Measurements from ENCODE around the gene SLC35E2B. TPM values are rescaled to one million over a fixed set of nuclear protein-coding genes. Genes with fewer than 3 reads are reported as not detected.
"Not testable (repeated sequence)": the region's sequence is repeated elsewhere in the genome, so short reads cannot be mapped to it uniquely, and the experiment has no call there.

The SLC35E2B gene
- total and polyA plus RNA-seq, 11 donors, result 12.2 to 29.2 (median 20.1) TPM

- peaks cover 0 to 21% (median 2%) of the 10 kb centered on the region in 12 donors for H3K4me1 ChIP-seq
- peak within 1 kb of the TSS; percentile 11 to 94 (median 84) for H3K27ac ChIP-seq
- 0% methylated on average over 1 to 59 of the region's 78 CpGs for WGBS, 4 donors
- H3K36me3 ChIP-seq, result peaks cover 0 to 39% (median 25%) of the 10 kb centered on the region in 9 donors
- H3K4me3 ChIP-seq, result peak within 1 kb of the TSS; percentile 56 to 74 (median 66)
- DNase-seq, result peak; percentile 96 to 99 (median 99)
- not testable (repeated sequence) for H3K9me3 ChIP-seq, H3K27me3 ChIP-seq
- intact Hi-C loops (cut with DNase I), result loop anchor here in 1 of 10 donors (5.0 kb wide), 1 partner anchor 67 kb away; the partner anchor contains the start of gene CDK11B
- ATAC-seq, result peak; percentile 96 to 97 (median 97)
- peak in 1 of 2 donors; percentile 71 for TF ChIP-seq POLR2A (IDR thresholded peaks at IDR 0.05)
- TF ChIP-seq, protein P1, sequence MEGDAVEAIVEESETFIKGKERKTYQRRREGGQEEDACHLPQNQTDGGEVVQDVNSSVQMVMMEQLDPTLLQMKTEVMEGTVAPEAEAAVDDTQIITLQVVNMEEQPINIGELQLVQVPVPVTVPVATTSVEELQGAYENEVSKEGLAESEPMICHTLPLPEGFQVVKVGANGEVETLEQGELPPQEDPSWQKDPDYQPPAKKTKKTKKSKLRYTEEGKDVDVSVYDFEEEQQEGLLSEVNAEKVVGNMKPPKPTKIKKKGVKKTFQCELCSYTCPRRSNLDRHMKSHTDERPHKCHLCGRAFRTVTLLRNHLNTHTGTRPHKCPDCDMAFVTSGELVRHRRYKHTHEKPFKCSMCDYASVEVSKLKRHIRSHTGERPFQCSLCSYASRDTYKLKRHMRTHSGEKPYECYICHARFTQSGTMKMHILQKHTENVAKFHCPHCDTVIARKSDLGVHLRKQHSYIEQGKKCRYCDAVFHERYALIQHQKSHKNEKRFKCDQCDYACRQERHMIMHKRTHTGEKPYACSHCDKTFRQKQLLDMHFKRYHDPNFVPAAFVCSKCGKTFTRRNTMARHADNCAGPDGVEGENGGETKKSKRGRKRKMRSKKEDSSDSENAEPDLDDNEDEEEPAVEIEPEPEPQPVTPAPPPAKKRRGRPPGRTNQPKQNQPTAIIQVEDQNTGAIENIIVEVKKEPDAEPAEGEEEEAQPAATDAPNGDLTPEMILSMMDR (IDR thresholded peaks at IDR 0.05), result peak; percentile 18 to 47 (median 35)
Observed at GRCh38 chr1:1724035-1724864, 31.7 kb upstream of the SLC35E2B start, which contains the start of gene CDK11A. Gene CDK11A, minus strand, starts transcription at chr1:1724357. Its CDS starts 1,539 bp downstream, at chr1:1722818.

DNA sequence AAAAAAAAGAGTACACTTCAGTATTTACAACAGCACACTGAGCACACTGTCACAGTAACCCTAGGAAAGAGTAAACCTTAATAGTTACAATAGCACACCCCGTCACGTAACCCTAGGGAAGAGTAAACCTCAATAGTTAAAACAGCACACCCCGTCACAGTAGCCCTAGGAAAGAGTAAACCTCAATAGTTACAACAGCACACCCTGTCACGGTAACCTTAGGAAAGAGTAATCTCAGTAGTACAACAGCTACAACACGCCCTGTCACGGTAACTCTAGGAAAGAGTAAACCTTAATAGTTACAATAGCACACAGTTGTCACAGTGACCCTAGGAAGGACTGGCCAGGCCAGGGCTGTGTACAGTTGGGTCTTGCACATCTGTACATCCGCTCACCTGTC lies 28.6 kb upstream of the SLC35E2B start:
- Histone ChIP-seq H3K36me3 (peaks cover 0 to 56% (median 36%) of the 10 kb centered on the region in 9 donors), H3K9me3 (no peaks in the 10 kb centered on the region), H3K27ac (no peak overlapping the region), H3K4me3 (no peak overlapping the region), H3K27me3 (no peaks in the 10 kb centered on the region), H3K4me1 (peaks cover 0 to 9% (median 0%) of the 10 kb centered on the region in 12 donors)
- WGBS, 4 donors, result 74 to 82% (median 79%) methylated on average over 6 to 7 of the region's 7 CpGs
- intact Hi-C loops (cut with DNase I), result loop anchor here in 1 of 10 donors (5.0 kb wide), 1 partner anchor 64 kb away; the partner anchor contains the start of gene CDK11B
- TF ChIP-seq, protein P1 (IDR thresholded peaks at IDR 0.05), result no peak
- no peak for TF ChIP-seq POLR2A (IDR thresholded peaks at IDR 0.05)
- ATAC-seq (no peak), DNase-seq (no peak)

DNA sequence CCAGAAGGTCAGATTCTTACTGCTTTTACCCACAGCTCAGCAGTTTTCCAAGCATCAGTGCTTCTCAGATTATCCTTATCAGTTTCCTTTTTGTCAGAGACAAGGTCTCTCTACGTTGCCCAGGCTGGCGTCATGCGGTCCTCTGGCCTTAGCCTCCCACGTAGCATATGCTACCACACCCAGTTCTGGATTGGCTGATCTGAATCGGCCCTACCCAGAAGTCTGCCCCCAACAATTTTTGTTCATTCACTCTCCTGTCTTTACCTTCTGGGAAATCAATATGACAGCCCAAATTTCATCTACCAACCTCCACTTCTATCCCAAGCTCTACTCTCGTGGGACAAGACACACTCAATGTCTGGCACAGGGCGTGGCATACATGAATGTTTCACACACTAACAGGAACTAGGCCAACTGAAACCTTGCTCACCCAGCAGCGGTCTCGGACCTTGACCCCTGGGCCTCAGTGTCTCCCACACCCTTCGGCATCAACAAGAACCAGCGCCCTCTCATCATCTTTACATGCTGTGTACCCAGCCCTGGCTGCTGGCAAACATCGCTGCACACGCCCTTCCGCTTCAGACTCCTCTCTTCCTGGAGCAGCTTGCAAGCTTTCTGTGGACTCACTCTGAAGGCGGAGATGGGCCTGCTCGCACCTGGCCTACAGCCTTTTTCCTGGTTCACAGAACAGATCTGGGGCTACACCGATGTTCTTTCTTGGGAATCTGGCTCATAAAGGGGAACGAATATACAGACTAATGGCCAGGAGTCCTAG lies 22.7 kb upstream of the SLC35E2B start:
- intact Hi-C loops (cut with DNase I); H3K9me3 ChIP-seq; H3K4me3 ChIP-seq; H3K4me1 ChIP-seq; H3K27ac ChIP-seq; H3K27me3 ChIP-seq: not testable (repeated sequence)
- H3K36me3 ChIP-seq, result peaks cover 0 to 60% (median 29%) of the 10 kb centered on the region in 9 donors
- ATAC-seq, result peak in 1 of 4 donors; percentile 16
- WGBS, 4 donors, result 76 to 92% (median 88%) methylated on average over 13 to 15 of the region's 18 CpGs
- DNase-seq, result peak in 1 of 5 donors; percentile 0

GRCh38 chr1:1707897-1708296 lies 15.3 kb upstream of the SLC35E2B start:
- 95 to 100% methylated on average over 7 to 16 of the region's 20 CpGs; no CpG with 5 or more reads in 2 of the 4 donors for WGBS, 4 donors
- intact Hi-C loops (cut with DNase I); H3K27me3 ChIP-seq; H3K27ac ChIP-seq; H3K9me3 ChIP-seq; H3K4me3 ChIP-seq; H3K4me1 ChIP-seq: not testable (repeated sequence)
- DNase-seq, result peak in 1 of 5 donors; percentile 36
- ATAC-seq, result peak in 1 of 4 donors; percentile 11
- peaks cover 0 to 23% (median 13%) of the 10 kb centered on the region in 9 donors for H3K36me3 ChIP-seq

GRCh38 chr1:1707241-1707640 lies 14.6 kb upstream of the SLC35E2B start:
- H3K27ac ChIP-seq; H3K9me3 ChIP-seq; intact Hi-C loops (cut with DNase I); ATAC-seq; H3K27me3 ChIP-seq; H3K4me3 ChIP-seq; H3K4me1 ChIP-seq: not testable (repeated sequence)
- WGBS, 4 donors, result 96 to 97% methylated on average over 15 to 17 of the region's 23 CpGs; no CpG with 5 or more reads in 2 of the 4 donors
- peaks cover 0 to 23% (median 13%) of the 10 kb centered on the region in 9 donors for H3K36me3 ChIP-seq
- peak in 2 of 5 donors; percentile 4 to 50 for DNase-seq

DNA sequence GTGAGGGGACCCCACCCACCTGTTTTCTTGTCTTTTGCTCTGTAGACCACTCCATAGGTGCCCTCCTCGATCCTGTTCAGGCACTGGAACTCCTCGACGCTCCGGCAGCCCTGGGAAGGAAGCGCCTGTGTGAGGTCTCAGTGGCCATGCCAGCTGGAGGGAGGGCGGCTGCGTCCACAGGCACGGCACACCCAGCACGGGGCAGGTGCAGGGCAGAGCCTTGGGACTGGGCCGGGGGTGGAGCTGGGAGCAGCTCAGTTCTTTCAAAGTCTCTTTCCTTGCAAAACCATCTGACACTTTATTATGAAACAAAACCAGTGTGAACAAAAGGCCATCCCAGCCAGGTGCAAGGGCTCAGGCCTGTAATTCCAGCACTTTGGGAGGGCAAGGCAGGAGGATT lies 13.0 kb upstream of the SLC35E2B start:
- ATAC-seq; H3K4me1 ChIP-seq; H3K27me3 ChIP-seq; H3K4me3 ChIP-seq; H3K9me3 ChIP-seq; H3K27ac ChIP-seq; intact Hi-C loops (cut with DNase I): not testable (repeated sequence)
- DNase-seq, result peak in 1 of 5 donors; percentile 3
- 95 to 97% methylated on average over 5 to 6 of the region's 10 CpGs; no CpG with 5 or more reads in 2 of the 4 donors for WGBS, 4 donors
- peaks cover 0 to 23% (median 13%) of the 10 kb centered on the region in 9 donors for H3K36me3 ChIP-seq

- H3K36me3 ChIP-seq, result peaks cover 0 to 23% (median 13%) of the 10 kb centered on the region in 9 donors
- H3K9me3 ChIP-seq; H3K4me1 ChIP-seq; H3K4me3 ChIP-seq; H3K27ac ChIP-seq; H3K27me3 ChIP-seq; ATAC-seq; intact Hi-C loops (cut with DNase I): not testable (repeated sequence)
- WGBS, 4 donors, result 90 to 93% (median 93%) methylated on average over 2 to 27 of the region's 27 CpGs
- DNase-seq, result peak in 2 of 5 donors; percentile 13 to 33
Observed at GRCh38 chr1:1704284-1704957, 11.8 kb upstream of the SLC35E2B start.

Data from heart left ventricle (tissue), 16 donors.